SK-N-SH (cell line): ENCODE data around the gene KCNS1. TPM values are rescaled to one million over a fixed set of nuclear protein-coding genes. Genes with fewer than 3 reads are reported as not detected.

Experiments used
- CTCF ChIA-PET: fragments of 300-600, 350-600 bp; formaldehyde crosslinking; extraction: SDS; loops from one replicate; lab custom pipeline; 2021; lab: Yijun Ruan, JAX
- POLR2A ChIA-PET: fragments of 350-600 bp; sonication (Branson Sonifier 250); formaldehyde crosslinking; extraction: SDS; loops from one replicate; lab custom pipeline; 2020; ENCODE audit warnings: antibody characterized with exemption, inconsistent platforms; lab: Yijun Ruan, JAX
- DNase-seq: peaks from one replicate; pipeline ENCODE4 v3.0.0; 2012
- H2AFZ ChIP-seq: fragments of 200-600 bp; sonication (generic); 2 replicates; pipeline ENCODE4 v1.8.1; 2016; ENCODE audit warnings: antibody characterized with exemption, mild to moderate bottlenecking, low read depth
- H3F3A ChIP-seq: fragments of 200-600 bp; sonication (generic); replicated peaks from 2 replicates; pipeline ENCODE3; 2016; ENCODE audit warnings: antibody characterized with exemption, mild to moderate bottlenecking; ENCODE audit not compliant: insufficient read depth
- H3K27ac ChIP-seq, 2 experiments: fragments of 200-500 bp in 1 of 2; fragments of 200-600 bp in 1 of 2; sonication (Bioruptor generic) in 1 of 2; sonication (generic), shearing (Covaris generic) in 1 of 2; 2 replicates each; pipeline versions ENCODE4 v1.5.1 to v1.6.1; 2014 to 2016; ENCODE audit warnings: low read depth in 2 of 2, inconsistent platforms in 1 of 2, low read length in 1 of 2, mild to moderate bottlenecking in 1 of 2, mixed read lengths in 1 of 2
- H3K27me3 ChIP-seq: fragments of 200-600 bp; sonication (generic), shearing (Covaris generic); 2 replicates; pipeline ENCODE4 v1.6.1; 2016; ENCODE audit warnings: mixed run types; ENCODE audit not compliant: insufficient read depth
- H3K36me3 ChIP-seq, 2 experiments: fragments of 200-500 bp in 1 of 2; fragments of 200-600 bp in 1 of 2; sonication (Bioruptor generic) in 1 of 2; sonication (generic) in 1 of 2; replicated peaks in 1 of 2; 2 replicates each; pipeline versions ENCODE3 to v1.5.1; 2014 to 2016; ENCODE audit warnings: low read length in 1 of 2, mild to moderate bottlenecking in 1 of 2; ENCODE audit not compliant: insufficient read depth in 2 of 2, control insufficient read depth in 1 of 2
- H3K4me1 ChIP-seq, 2 experiments: fragments of 200-500 bp in 1 of 2; fragments of 200-600 bp in 1 of 2; sonication (Bioruptor generic) in 1 of 2; sonication (generic), shearing (Covaris generic) in 1 of 2; 2 replicates each; pipeline versions ENCODE4 v1.5.1 to v1.6.1; 2014 to 2016; ENCODE audit warnings: low read depth in 1 of 2, low read length in 1 of 2, mixed run types in 1 of 2; ENCODE audit not compliant: insufficient read depth in 2 of 2, control insufficient read depth in 1 of 2
- H3K4me2 ChIP-seq: fragments of 200-600 bp; sonication (generic), shearing (Covaris generic); 2 replicates; pipeline ENCODE4 v1.6.1; 2017; ENCODE audit warnings: mixed run types
- H3K4me3 ChIP-seq, 2 experiments: fragments of 200-500 bp in 1 of 2; fragments of 200-600 bp in 1 of 2; sonication (Bioruptor generic) in 1 of 2; sonication (generic), shearing (Covaris generic) in 1 of 2; 2 replicates each; pipeline versions ENCODE4 v1.5.1 to v1.8.1; 2014 to 2016; ENCODE audit warnings: low read depth in 2 of 2, inconsistent platforms in 1 of 2, low read length in 1 of 2, mild to moderate bottlenecking in 1 of 2, mixed read lengths in 1 of 2, moderate library complexity in 1 of 2
- H3K79me2 ChIP-seq: fragments of 200-600 bp; sonication (generic); 2 replicates; pipeline ENCODE4 v1.8.1; 2017; ENCODE audit warnings: mild to moderate bottlenecking; ENCODE audit not compliant: insufficient read depth
- H3K9ac ChIP-seq: fragments of 200-600 bp; sonication (generic); 2 replicates; pipeline ENCODE4 v1.6.1; 2017; ENCODE audit warnings: mixed run types
- H3K9me2 ChIP-seq: fragments of 200-600 bp; sonication (generic); 2 replicates; pipeline ENCODE4 v1.6.1; 2017; ENCODE audit warnings: mixed run types
- H3K9me3 ChIP-seq: fragments of 200-600 bp; sonication (generic); 2 replicates; pipeline ENCODE4 v1.6.1; 2017; ENCODE audit warnings: mixed run types, mild to moderate bottlenecking, moderate library complexity
- H4K20me1 ChIP-seq: fragments of 200-600 bp; sonication (generic); 2 replicates; pipeline ENCODE4 v1.6.1; 2017; ENCODE audit warnings: mild to moderate bottlenecking, mixed run types; ENCODE audit not compliant: insufficient read depth
- ELF1 ChIP-seq: IDR thresholded peaks from 2 replicates; pipeline ENCODE4 v1.4.0; 2012
- GATA2 ChIP-seq: sonication (generic); formaldehyde crosslinking; IDR thresholded peaks from 2 replicates; pipeline ENCODE4 v1.5.0; 2020; ENCODE audit warnings: mild to moderate bottlenecking, missing genetic modification reagents
- REST ChIP-seq: IDR thresholded peaks from 2 replicates; pipeline ENCODE4 v1.6.1; 2012; ENCODE audit warnings: mild to moderate bottlenecking, low read depth, low read length, moderate library complexity
- SMC3 ChIP-seq: IDR thresholded peaks from 2 replicates; pipeline ENCODE4 v1.6.1; 2012; ENCODE audit warnings: low read depth, low read length, improper control_type of control experiment
- WGBS: methylation state at CpG from one replicate; pipeline ENCODE4 v1.1.6; 2017; ENCODE audit warnings: low lambda C conversion rate; 5-methylcytosine and 5-hydroxymethylcytosine counted together
- polyA plus RNA-seq, 3 experiments: library from polyadenylated mRNA; depleted of rRNA; stranded (reverse); fragments of >200 nt; gene quantifications; 2 replicates each; pipeline ENCODE4 v1.2.3, GENCODE V29; 2012
- TF ChIP-seq, protein P1 (sequence below): fragments of 200-600 bp; sonication (generic); IDR thresholded peaks from 2 replicates; pipeline ENCODE4 v1.6.1; 2017; ENCODE audit warnings: antibody characterized with exemption, mild to moderate bottlenecking, moderate library complexity

Gene KCNS1
- polyA plus RNA-seq, 1 of the 3 experiments (the other 2 are of a cell fraction) = 0.07 TPM

DNA sequence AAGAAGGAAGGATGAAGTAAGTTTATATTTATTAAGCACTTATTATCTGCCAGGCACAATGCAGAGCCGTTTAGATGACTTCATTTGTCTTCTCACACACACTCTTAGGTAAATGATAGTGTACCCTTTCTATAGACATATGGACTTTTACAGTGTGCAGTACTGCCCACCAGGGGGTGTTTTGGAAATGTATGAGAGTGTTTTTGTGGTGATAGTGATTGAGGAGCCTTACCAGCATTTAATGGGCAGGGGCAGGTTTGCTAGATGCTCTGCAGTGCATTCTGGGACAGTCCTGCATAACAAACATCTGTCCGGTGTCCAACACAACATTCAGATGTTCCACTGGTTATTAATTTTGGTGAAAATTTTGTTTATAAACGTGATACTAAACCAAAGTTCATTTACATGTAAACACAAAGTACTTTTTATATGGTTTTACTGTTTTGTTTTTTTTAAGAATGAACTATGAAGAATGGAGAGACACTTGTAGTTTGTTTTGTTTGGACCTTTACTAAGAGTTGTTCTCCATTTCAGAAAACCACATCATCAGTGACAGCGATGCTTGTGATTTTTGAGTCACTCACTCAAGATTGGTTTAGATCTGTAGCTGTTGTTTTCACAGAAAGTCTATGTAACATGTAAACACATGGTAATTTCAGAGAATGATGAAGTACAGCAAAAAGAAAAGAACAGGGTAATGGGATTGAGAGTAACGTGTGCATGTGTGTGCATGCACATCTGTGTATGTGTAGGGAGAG, 19.9 kb downstream of the KCNS1 start:
- Histone ChIP-seq H3K36me3 (peaks cover 21 to 41% of the 10 kb centered on the region in 2 experiments), H3K4me3 (no peak overlapping the region), H3K9me2 (no peaks in the 10 kb centered on the region), H3K9ac (no peak overlapping the region), H3K27ac (no peak overlapping the region), H2AFZ (no peak overlapping the region), H3K4me2 (no peak overlapping the region), H3K9me3 (no peaks in the 10 kb centered on the region), H3K79me2 (no peaks in the 10 kb centered on the region), H4K20me1 (no peaks in the 10 kb centered on the region), H3F3A (no peaks in the 10 kb centered on the region), H3K4me1 (no peaks in the 10 kb centered on the region), H3K27me3 (no peaks in the 10 kb centered on the region)
- no peak for TF ChIP-seq GATA2
- TF ChIP-seq REST = no peak
- TF ChIP-seq SMC3 = peak; percentile 6; the same call in 1 of the 2 replicates
- TF ChIP-seq, protein P1, sequence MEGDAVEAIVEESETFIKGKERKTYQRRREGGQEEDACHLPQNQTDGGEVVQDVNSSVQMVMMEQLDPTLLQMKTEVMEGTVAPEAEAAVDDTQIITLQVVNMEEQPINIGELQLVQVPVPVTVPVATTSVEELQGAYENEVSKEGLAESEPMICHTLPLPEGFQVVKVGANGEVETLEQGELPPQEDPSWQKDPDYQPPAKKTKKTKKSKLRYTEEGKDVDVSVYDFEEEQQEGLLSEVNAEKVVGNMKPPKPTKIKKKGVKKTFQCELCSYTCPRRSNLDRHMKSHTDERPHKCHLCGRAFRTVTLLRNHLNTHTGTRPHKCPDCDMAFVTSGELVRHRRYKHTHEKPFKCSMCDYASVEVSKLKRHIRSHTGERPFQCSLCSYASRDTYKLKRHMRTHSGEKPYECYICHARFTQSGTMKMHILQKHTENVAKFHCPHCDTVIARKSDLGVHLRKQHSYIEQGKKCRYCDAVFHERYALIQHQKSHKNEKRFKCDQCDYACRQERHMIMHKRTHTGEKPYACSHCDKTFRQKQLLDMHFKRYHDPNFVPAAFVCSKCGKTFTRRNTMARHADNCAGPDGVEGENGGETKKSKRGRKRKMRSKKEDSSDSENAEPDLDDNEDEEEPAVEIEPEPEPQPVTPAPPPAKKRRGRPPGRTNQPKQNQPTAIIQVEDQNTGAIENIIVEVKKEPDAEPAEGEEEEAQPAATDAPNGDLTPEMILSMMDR = peak; percentile 59
- WGBS = 82% methylated on average over 5 of the region's 5 CpGs
- no peak for DNase-seq
- POLR2A ChIA-PET = no interaction called here
- CTCF ChIA-PET = no interaction called here

- Histone ChIP-seq H3K27ac (no peak overlapping the region), H3K27me3 (no peaks in the 10 kb centered on the region), H3K4me2 (no peak overlapping the region), H3K9me2 (no peaks in the 10 kb centered on the region), H3K9me3 (no peaks in the 10 kb centered on the region), H3F3A (no peaks in the 10 kb centered on the region), H3K36me3 (peaks cover 35 to 44% of the 10 kb centered on the region in 2 experiments), H2AFZ (no peak overlapping the region), H3K9ac (no peak overlapping the region), H3K4me3 (no peak overlapping the region), H3K79me2 (no peaks in the 10 kb centered on the region), H3K4me1 (no peaks in the 10 kb centered on the region), H4K20me1 (no peaks in the 10 kb centered on the region)
- no peak for TF ChIP-seq ELF1
- ChIA-PET CTCF (interaction anchor here (0.6 to 4.4 kb wide), 4 partner anchors 19 to 1603 kb away, joined by 3 to 27 read pairs (median 4); no protein-coding TSS in a partner anchor), POLR2A (no interaction called here)
- DNase-seq = no peak
- 98% methylated on average over 3 of the region's 3 CpGs for WGBS
These were observed 23.4 kb downstream of the KCNS1 start for GRCh38 chr20:45077559-45077958.
